Parathyroid adenoma (tissue), 2 donors: Measurements from ENCODE around the gene ARHGEF12.

Source experiments
- H2AFZ ChIP-seq: fragments of 300-600 bp; sonication (generic); one replicate; pipeline ENCODE4 v1.7.0; 2017; ENCODE audit warnings: antibody characterized with exemption, mild to moderate bottlenecking
- H3K27ac ChIP-seq: fragments of 300-600 bp; sonication (generic); one replicate; pipeline ENCODE4 v1.7.0; 2017
- H3K27me3 ChIP-seq: fragments of 300-600 bp; sonication (generic); one replicate; pipeline ENCODE4 v1.7.0; 2017; ENCODE audit warnings: low read length; ENCODE audit not compliant: control insufficient read depth, insufficient read depth
- H3K36me3 ChIP-seq: fragments of 300-600 bp; sonication (generic); one replicate; pipeline ENCODE4 v1.7.0; 2017; ENCODE audit warnings: low read length; ENCODE audit not compliant: control insufficient read depth, insufficient read depth
- H3K4me1 ChIP-seq: fragments of 300-600 bp; sonication (generic); one replicate; pipeline ENCODE4 v1.7.0; 2017; ENCODE audit warnings: control low read depth
- H3K4me2 ChIP-seq: fragments of 300-600 bp; sonication (generic); one replicate; pipeline ENCODE4 v1.7.0; 2017; ENCODE audit warnings: low read length
- H3K4me3 ChIP-seq: fragments of 300-600 bp; sonication (generic); one replicate; pipeline ENCODE4 v1.7.0; 2017; ENCODE audit warnings: low read depth, low read length
- H3K79me2 ChIP-seq: fragments of 300-600 bp; sonication (generic); one replicate; pipeline ENCODE4 v1.7.0; 2017; ENCODE audit warnings: control low read depth
- H3K9ac ChIP-seq: fragments of 300-600 bp; sonication (generic); one replicate; pipeline ENCODE4 v1.7.0; 2017; ENCODE audit warnings: mild to moderate bottlenecking
- H3K9me3 ChIP-seq: fragments of 300-600 bp; sonication (generic); one replicate; pipeline ENCODE4 v1.7.0; 2017; ENCODE audit warnings: low read length; ENCODE audit not compliant: control insufficient read depth
- CTCF ChIP-seq: fragments of 300-600 bp; sonication (generic); IDR thresholded peaks from one replicate; pipeline ENCODE4 v1.7.0; 2017; ENCODE audit warnings: antibody characterized with exemption, mild to moderate bottlenecking
- donor health status: primary hyperparathyroidism.

The ARHGEF12 gene

GRCh38 chr11:120424185-120424969 is 88.2 kb downstream of the ARHGEF12 start:
- Histone ChIP-seq H3K4me3 (no peak overlapping the region), H3K36me3 (no peaks in the 10 kb centered on the region), H3K4me2 (no peak overlapping the region), H3K27me3 (no peaks in the 10 kb centered on the region), H3K79me2 (no peaks in the 10 kb centered on the region), H3K27ac (no peak overlapping the region), H3K9me3 (no peaks in the 10 kb centered on the region), H3K9ac (no peak overlapping the region), H3K4me1 (no peaks in the 10 kb centered on the region), H2AFZ (no peak overlapping the region)
- TF ChIP-seq CTCF: no peak

- no peak overlapping the region for H3K27ac ChIP-seq
- no peaks in the 10 kb centered on the region for H3K4me1 ChIP-seq
- H3K36me3 ChIP-seq: no peaks in the 10 kb centered on the region
- H3K4me3 ChIP-seq: no peak overlapping the region
- H3K4me2 ChIP-seq: no peak overlapping the region
- H3K9me3 ChIP-seq: no peaks in the 10 kb centered on the region
- no peaks in the 10 kb centered on the region for H3K27me3 ChIP-seq
- H3K79me2 ChIP-seq: no peaks in the 10 kb centered on the region
- TF ChIP-seq CTCF: no peak
- H3K9ac ChIP-seq: no peak overlapping the region
- no peak overlapping the region for H2AFZ ChIP-seq
Observed at GRCh38 chr11:120424970-120425332, 88.7 kb downstream of the ARHGEF12 start.

DNA sequence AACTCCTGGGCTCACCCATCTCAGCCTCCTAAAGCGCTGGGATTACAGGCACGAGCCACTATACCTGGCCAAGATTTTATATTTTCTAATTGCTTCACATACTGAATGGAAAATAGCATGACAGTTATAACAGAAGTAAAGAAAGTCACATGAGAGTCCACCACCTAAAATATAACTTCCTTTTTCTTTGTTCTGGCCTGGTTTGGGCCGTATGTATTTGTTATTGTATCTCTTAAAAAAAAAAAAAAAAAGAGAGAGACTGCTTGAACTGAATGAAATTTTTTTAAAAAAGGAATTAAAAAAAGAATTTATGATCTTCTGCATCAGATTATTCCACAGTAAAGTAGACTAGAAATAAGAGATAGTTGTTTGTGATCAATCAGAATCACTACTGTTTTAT is 89.3 kb downstream of the ARHGEF12 start:
- TF ChIP-seq CTCF: no peak
- Histone ChIP-seq H3K4me2 (no peak overlapping the region), H3K27ac (no peak overlapping the region), H3K4me1 (no peaks in the 10 kb centered on the region), H3K9me3 (no peaks in the 10 kb centered on the region), H3K27me3 (no peaks in the 10 kb centered on the region), H3K4me3 (no peak overlapping the region), H2AFZ (no peak overlapping the region), H3K79me2 (no peaks in the 10 kb centered on the region), H3K36me3 (no peaks in the 10 kb centered on the region), H3K9ac (no peak overlapping the region)

DNA sequence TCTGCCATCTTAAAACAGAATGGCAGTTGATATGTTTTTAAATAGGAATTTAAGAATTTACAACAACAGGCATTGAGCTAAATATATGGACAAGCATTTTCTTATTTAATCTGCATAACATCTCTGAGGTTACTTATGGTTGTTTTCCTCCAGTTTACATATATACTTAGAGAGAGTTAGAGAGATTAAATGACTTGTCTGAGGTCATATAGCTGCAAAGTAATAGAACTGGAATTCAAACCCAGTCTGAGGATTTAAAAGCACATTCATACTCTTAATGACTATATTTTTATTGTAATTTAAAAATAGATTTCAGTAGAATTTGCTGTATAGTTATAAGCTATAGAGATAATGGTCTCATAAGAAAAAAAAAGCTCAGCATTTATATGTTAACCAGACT is 93.9 kb downstream of the ARHGEF12 start:
- no peaks in the 10 kb centered on the region for H3K9me3 ChIP-seq
- H2AFZ ChIP-seq: no peak overlapping the region
- no peak overlapping the region for H3K9ac ChIP-seq
- H3K4me2 ChIP-seq: no peak overlapping the region
- no peaks in the 10 kb centered on the region for H3K27me3 ChIP-seq
- no peaks in the 10 kb centered on the region for H3K36me3 ChIP-seq
- H3K4me3 ChIP-seq: no peak overlapping the region
- H3K79me2 ChIP-seq: no peaks in the 10 kb centered on the region
- no peaks in the 10 kb centered on the region for H3K4me1 ChIP-seq
- TF ChIP-seq CTCF: no peak
- H3K27ac ChIP-seq: no peak overlapping the region

DNA sequence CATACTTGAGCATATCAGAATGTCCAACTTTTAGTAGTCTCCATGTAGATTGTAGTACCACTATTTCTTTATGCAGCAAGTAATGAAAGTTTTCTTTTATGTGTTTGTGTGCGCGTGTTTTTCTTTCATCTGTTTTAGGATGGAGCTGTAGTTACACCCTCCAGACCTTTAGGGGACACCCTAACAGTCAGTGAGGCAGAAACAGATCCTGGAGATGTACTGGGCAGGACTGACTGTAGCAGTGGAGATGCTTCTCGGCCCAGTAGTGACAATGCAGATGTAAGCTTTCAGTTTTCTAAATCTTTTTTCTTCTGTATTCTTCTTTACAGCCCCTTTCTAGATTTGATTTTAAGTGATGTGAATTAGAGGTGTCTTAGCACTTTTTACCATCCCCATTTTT is 95.4 kb downstream of the ARHGEF12 start:
- Histone ChIP-seq H3K9me3 (no peaks in the 10 kb centered on the region), H3K27me3 (no peaks in the 10 kb centered on the region), H3K36me3 (no peaks in the 10 kb centered on the region), H3K4me3 (no peak overlapping the region), H3K9ac (no peak overlapping the region), H3K27ac (no peak overlapping the region), H2AFZ (no peak overlapping the region), H3K79me2 (no peaks in the 10 kb centered on the region), H3K4me1 (no peaks in the 10 kb centered on the region), H3K4me2 (no peak overlapping the region)
- no peak for TF ChIP-seq CTCF
